Spleen (tissue), 11 donors: ENCODE measurements around the gene KRTAP5-8. TPM values are rescaled to one million over a fixed set of nuclear protein-coding genes. Genes with fewer than 3 reads are reported as not detected.
"Not testable (repeated sequence)": the region's sequence is repeated elsewhere in the genome, so short reads cannot be mapped to it uniquely, and the experiment has no call there.

Experiments
- DNase-seq: peaks from one replicate; pipeline ENCODE4 v3.0.0-alpha.2; 2020
- H3K27ac ChIP-seq, 8 donors: fragments of 200-600 bp; sonication (generic) in 7 of 8; 1 replicate in 4 of 8; 2 replicates in 4 of 8; pipeline versions ENCODE4 v1.5.0 to v1.8.0; 2016 to 2021; ENCODE audit warnings: inconsistent platforms in 4 of 8, mild to moderate bottlenecking in 4 of 8, moderate library complexity in 1 of 8
- H3K27me3 ChIP-seq, 7 donors: fragments of 200-600 bp; sonication (generic) in 6 of 7; replicated peaks in 1 of 7; 1 replicate in 4 of 7; 2 replicates in 3 of 7; pipeline versions ENCODE4 v1.5.0 to v1.8.0; 2016 to 2021; ENCODE audit warnings: inconsistent platforms in 3 of 7, mild to moderate bottlenecking in 1 of 7
- H3K36me3 ChIP-seq, 6 donors: fragments of 200-600 bp; sonication (generic) in 5 of 6; 1 replicate in 4 of 6; 2 replicates in 2 of 6; pipeline versions ENCODE4 v1.5.0 to v1.8.0; 2016 to 2021; ENCODE audit warnings: inconsistent platforms in 2 of 6
- H3K4me1 ChIP-seq, 6 donors: fragments of 200-600 bp; sonication (generic) in 5 of 6; 1 replicate in 3 of 6; 2 replicates in 3 of 6; pipeline versions ENCODE4 v1.5.0 to v1.8.0; 2016 to 2021; ENCODE audit warnings: inconsistent platforms in 3 of 6
- H3K4me3 ChIP-seq, 8 donors: fragments of 200-600 bp; sonication (generic) in 7 of 8; 1 replicate in 4 of 8; 2 replicates in 4 of 8; pipeline versions ENCODE4 v1.5.0 to v1.8.0; 2016 to 2021; ENCODE audit warnings: inconsistent platforms in 4 of 8, mild to moderate bottlenecking in 4 of 8, moderate library complexity in 2 of 8
- H3K9me3 ChIP-seq, 8 donors: fragments of 200-600 bp; sonication (generic) in 7 of 8; 1 replicate in 4 of 8; 2 replicates in 4 of 8; pipeline versions ENCODE4 v1.5.0 to v1.8.0; 2016 to 2021; ENCODE audit warnings: inconsistent platforms in 4 of 8
- POLR2A ChIP-seq, 3 donors: fragments of 450-650 bp; IDR thresholded peaks; one replicate each; pipeline ENCODE4 v1.5.1; 2017; ENCODE audit warnings: antibody characterized with exemption in 3 of 3, mild to moderate bottlenecking in 1 of 3
- POLR2AphosphoS5 ChIP-seq, 3 donors: sonication (generic); formaldehyde crosslinking; IDR thresholded peaks; one replicate each; pipeline ENCODE4 v1.5.1; 2017; ENCODE audit warnings: antibody characterized with exemption in 3 of 3
- WGBS, 5 donors: extraction: QIAGEN DNeasy Blood & Tissue Kit in 3 of 5; methylation state at CpG; one replicate each; pipeline versions ENCODE4 v1.1.5 to v1.1.7; 2013 to 2018; 5-methylcytosine and 5-hydroxymethylcytosine counted together
- intact Hi-C: fragments of 100-400 bp; cut with DNase I; formaldehyde crosslinking; loops from one replicate; pipeline ENCODE4 v1.15.0; 2023; ENCODE audit warnings: low total_unique reads
- polyA plus RNA-seq, 3 donors: library from polyadenylated mRNA; stranded (reverse); fragments of 200-250 nt; gene quantifications; one replicate each; pipeline ENCODE4 v1.2.1, GENCODE V29; 2013
- total RNA-seq, 7 donors: library from RNA; depleted of rRNA in 3 of 7; stranded (reverse); fragments of >200 nt in 3 of 7; fragmentation: NEBNext Ultra II Directional in 4 of 7; extraction: Animal tissue kit (Norgen Biotek cat#: 25700) in 4 of 7; gene quantifications; one replicate each; pipeline versions ENCODE4 v1.1.0 to v1.2.1, GENCODE V29; 2016 to 2021
- TF ChIP-seq, protein P1 (sequence below), 11 experiments: fragments of 200-600 bp in 7 of 11; fragments of 450-650 bp in 4 of 11; sonication (generic) in 4 of 11; IDR thresholded peaks in 8 of 11; conservative IDR thresholded peaks in 3 of 11; 1 replicate in 7 of 11; 2 replicates in 4 of 11; pipeline versions ENCODE4 v1.4.0 to v1.8.0; 2016 to 2021; ENCODE audit warnings: antibody characterized with exemption in 11 of 11, inconsistent platforms in 4 of 11, mild to moderate bottlenecking in 1 of 11
- donor health status: healthy with polysubstance abuse.
- donor health status: DM: no; HTN: no; CAD: no; lungs with moderate emphysema.
- donor health status: DM: no; HTN: no; CAD: no.
- donor health status: Bipolar disorder and iron deficiency.
- donor health status: healthy.
- donor health status: DM: no; HTN: no; CAD: no.
- donor health status: DM: yes; HTN: yes; CAD: no.

Gene KRTAP5-8
- total and polyA plus RNA-seq, 10 donors = 0.09 to 0.63 (median 0.25) TPM; not detected in 4

DNA sequence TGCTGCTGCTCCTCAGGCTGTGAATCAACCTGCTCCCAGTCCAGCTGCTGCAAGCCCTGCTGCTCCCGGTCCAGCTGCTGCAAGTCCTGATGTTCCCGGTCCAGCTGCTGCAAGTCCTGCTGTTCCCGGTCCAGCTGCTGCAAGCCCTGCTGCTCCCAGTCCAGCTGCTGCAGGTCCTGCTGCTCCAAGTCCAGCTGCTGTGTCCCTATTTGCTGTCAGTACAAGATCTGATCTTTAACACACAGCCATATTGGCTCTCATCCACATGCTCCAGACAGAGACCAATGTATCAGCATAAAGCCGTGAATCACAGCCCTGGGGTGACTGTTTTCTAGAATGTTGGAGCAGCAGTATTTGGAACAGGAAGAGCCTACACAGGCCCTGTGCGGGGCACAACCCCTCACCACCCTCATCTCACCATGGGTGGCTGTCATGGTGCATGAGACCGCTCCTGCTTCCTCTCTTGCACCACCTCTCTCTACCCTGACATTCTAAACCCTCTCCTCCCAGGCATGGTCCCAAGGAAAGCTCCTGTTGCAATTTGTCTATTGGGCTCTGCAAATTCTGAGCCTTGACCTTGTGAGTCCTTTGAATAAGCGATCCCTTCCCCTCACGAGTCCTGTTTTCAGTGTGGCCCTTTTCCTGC is 31.0 kb downstream of the KRTAP5-8 start:
- no peak for DNase-seq
- no peak overlapping the region for H3K27ac ChIP-seq
- WGBS, 5 donors = 68 to 75% (median 70%) methylated on average over 8 of the region's 8 CpGs
- H3K4me1 ChIP-seq = no peaks in the 10 kb centered on the region
- no peak overlapping the region for H3K4me3 ChIP-seq
- H3K9me3 ChIP-seq = no peaks in the 10 kb centered on the region
- no peaks in the 10 kb centered on the region for H3K36me3 ChIP-seq
- TF ChIP-seq, protein P1, sequence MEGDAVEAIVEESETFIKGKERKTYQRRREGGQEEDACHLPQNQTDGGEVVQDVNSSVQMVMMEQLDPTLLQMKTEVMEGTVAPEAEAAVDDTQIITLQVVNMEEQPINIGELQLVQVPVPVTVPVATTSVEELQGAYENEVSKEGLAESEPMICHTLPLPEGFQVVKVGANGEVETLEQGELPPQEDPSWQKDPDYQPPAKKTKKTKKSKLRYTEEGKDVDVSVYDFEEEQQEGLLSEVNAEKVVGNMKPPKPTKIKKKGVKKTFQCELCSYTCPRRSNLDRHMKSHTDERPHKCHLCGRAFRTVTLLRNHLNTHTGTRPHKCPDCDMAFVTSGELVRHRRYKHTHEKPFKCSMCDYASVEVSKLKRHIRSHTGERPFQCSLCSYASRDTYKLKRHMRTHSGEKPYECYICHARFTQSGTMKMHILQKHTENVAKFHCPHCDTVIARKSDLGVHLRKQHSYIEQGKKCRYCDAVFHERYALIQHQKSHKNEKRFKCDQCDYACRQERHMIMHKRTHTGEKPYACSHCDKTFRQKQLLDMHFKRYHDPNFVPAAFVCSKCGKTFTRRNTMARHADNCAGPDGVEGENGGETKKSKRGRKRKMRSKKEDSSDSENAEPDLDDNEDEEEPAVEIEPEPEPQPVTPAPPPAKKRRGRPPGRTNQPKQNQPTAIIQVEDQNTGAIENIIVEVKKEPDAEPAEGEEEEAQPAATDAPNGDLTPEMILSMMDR (IDR thresholded peaks at IDR 0.05 in 8 of 11, conservative IDR thresholded peaks at IDR 0.05 in 3 of 11) = no peak
- peak in 1 of 3 donors; percentile 30 for TF ChIP-seq POLR2AphosphoS5 (IDR thresholded peaks at IDR 0.05)
- intact Hi-C loops = no loop called here
- peaks cover 0 to 20% (median 4%) of the 10 kb centered on the region in 7 donors for H3K27me3 ChIP-seq

GRCh38 chr11:71571101-71571850 is 33.5 kb downstream of the KRTAP5-8 start:
- H3K27me3 ChIP-seq, intact Hi-C loops, DNase-seq, H3K9me3 ChIP-seq, H3K36me3 ChIP-seq, H3K4me3 ChIP-seq, H3K4me1 ChIP-seq, H3K27ac ChIP-seq: not testable (repeated sequence)
- 79 to 89% (median 86%) methylated on average over 20 to 37 of the region's 39 CpGs for WGBS, 5 donors

GRCh38 chr11:71572811-71573210 is 35.0 kb downstream of the KRTAP5-8 start:
- H3K36me3 ChIP-seq = no peaks in the 10 kb centered on the region
- DNase-seq = no peak
- H3K4me1 ChIP-seq = no peaks in the 10 kb centered on the region
- TF ChIP-seq POLR2AphosphoS5 (IDR thresholded peaks at IDR 0.05) = no peak
- H3K9me3 ChIP-seq = no peaks in the 10 kb centered on the region
- H3K27me3 ChIP-seq = no peaks in the 10 kb centered on the region
- intact Hi-C loops = no loop called here
- WGBS, 5 donors = 74 to 87% (median 84%) methylated on average over 7 to 11 of the region's 11 CpGs
- H3K4me3 ChIP-seq = no peak overlapping the region
- H3K27ac ChIP-seq = no peak overlapping the region

DNA sequence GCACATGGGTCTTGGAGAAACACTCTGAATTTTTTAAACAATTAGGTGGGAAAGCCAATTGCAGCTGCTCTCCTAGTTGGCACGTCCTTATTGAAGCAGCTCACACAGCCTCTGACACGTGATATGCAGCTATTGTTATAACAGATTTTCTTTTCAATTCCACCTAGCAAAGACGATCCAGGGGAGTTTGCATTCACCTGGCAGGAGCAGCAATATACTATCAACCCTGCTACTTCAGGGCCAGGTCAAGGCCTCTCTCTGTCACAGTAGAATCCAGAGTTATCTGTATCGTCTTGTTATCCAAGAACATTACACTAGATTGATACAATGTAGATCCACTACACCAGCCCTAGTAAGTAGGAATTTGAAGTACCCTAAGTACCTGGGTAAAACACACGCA is 36.6 kb downstream of the KRTAP5-8 start:
- Histone ChIP-seq H3K4me3 (no peak overlapping the region), H3K36me3 (no peaks in the 10 kb centered on the region), H3K9me3 (no peaks in the 10 kb centered on the region), H3K27ac (no peak overlapping the region), H3K4me1 (no peaks in the 10 kb centered on the region), H3K27me3 (no peaks in the 10 kb centered on the region)
- no peak for TF ChIP-seq POLR2A (IDR thresholded peaks at IDR 0.05)
- TF ChIP-seq POLR2AphosphoS5 (IDR thresholded peaks at IDR 0.05) = no peak
- TF ChIP-seq, protein P1 (IDR thresholded peaks at IDR 0.05 in 8 of 11, conservative IDR thresholded peaks at IDR 0.05 in 3 of 11) = no peak
- DNase-seq = no peak
- WGBS, 5 donors = 80 to 89% (median 84%) methylated on average over 5 of the region's 5 CpGs
- intact Hi-C loops = no loop called here

DNA sequence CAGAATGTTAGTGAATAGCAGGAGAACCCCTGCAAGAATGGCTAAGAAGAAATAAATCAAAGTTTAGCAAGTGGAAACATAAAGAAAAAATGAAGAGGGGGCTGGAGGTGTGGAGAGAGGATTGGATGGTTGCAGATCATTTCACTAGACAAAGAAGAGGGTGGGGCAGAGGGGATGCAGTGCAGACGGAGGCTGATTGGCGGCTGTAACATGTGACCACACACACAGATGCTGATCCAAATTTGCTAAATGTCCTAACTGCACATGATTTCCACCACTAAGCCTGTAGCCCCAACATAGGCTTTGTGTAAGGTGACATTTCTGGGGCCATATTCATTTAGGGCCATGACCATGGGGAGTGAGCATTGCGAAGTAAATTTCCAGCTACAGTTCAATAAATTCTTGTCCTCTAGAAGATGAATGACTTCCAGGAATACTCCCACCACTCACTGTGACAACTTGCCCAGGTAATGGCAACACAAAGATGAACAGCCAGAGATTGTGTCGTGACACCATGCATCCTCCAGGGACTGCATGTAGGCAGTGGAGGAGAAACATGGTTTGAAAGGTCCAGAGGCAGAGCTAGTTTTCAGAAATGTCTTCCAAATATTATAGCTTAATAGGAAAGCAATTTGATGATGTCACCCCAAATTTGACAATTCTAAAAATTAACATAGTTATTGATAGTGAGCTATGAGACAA is 38.0 kb downstream of the KRTAP5-8 start:
- DNase-seq = no peak
- intact Hi-C loops = no loop called here
- Histone ChIP-seq H3K9me3 (no peaks in the 10 kb centered on the region), H3K36me3 (no peaks in the 10 kb centered on the region), H3K4me3 (no peak overlapping the region), H3K27me3 (peaks cover 0 to 3% (median 0%) of the 10 kb centered on the region in 7 donors), H3K27ac (no peak overlapping the region), H3K4me1 (peaks cover 0 to 13% (median 8%) of the 10 kb centered on the region in 6 donors)
- TF ChIP-seq POLR2AphosphoS5 (IDR thresholded peaks at IDR 0.05) (no peak), POLR2A (IDR thresholded peaks at IDR 0.05) (no peak)
- TF ChIP-seq, protein P1 (IDR thresholded peaks at IDR 0.05 in 8 of 11, conservative IDR thresholded peaks at IDR 0.05 in 3 of 11) = no peak
- WGBS, 5 donors = 74 to 88% (median 83%) methylated on average over 4 of the region's 4 CpGs

GRCh38 chr11:71576688-71577465 is 39.1 kb downstream of the KRTAP5-8 start:
- 88 to 96% (median 91%) methylated on average over 4 to 38 of the region's 41 CpGs for WGBS, 5 donors
- DNase-seq, H3K27ac ChIP-seq, H3K4me3 ChIP-seq, H3K9me3 ChIP-seq, H3K36me3 ChIP-seq, intact Hi-C loops: not testable (repeated sequence)
- peaks cover 0 to 21% (median 11%) of the 10 kb centered on the region in 6 donors for H3K4me1 ChIP-seq
- H3K27me3 ChIP-seq = peaks cover 0 to 13% (median 0%) of the 10 kb centered on the region in 7 donors
